ENCODE results near the gene CDPF1. TPM values are rescaled to one million over a fixed set of nuclear protein-coding genes. Genes with fewer than 3 reads are reported as not detected.
"Not testable (repeated sequence)": the region's sequence is repeated elsewhere in the genome, so short reads cannot be mapped to it uniquely, and the experiment has no call there.

The CDPF1 gene
- polyA plus RNA-seq, 1 experiment = 12.9 TPM

GRCh38 chr22:46269564-46269963 is 19.5 kb upstream of the CDPF1 start:
- Histone ChIP-seq H3K27me3 (ENCODE audit: control insufficient read depth, insufficient read depth, low read length) (no peaks in the 10 kb centered on the region), H3K4me3 (ENCODE audit: low read depth, low read length) (no peak overlapping the region), H3K36me3 (ENCODE audit: control insufficient read depth, insufficient read depth, low read length) (peaks cover 12% of the 10 kb centered on the region)
- TF ChIP-seq CTCF (IDR thresholded peaks at IDR 0.05; ENCODE audit: insufficient read depth, low read depth, low read length) = no peak
- POLR2A ChIA-PET = no interaction called here
- no peak for DNase-seq (ENCODE audit: low read depth)
- CTCF ChIA-PET = interaction anchor here (1.2 to 1.6 kb wide), 2 partner anchors 9 to 148 kb away, joined by 3 to 4 read pairs; no protein-coding TSS in a partner anchor

- no peak for TF ChIP-seq CTCF (IDR thresholded peaks at IDR 0.05; ENCODE audit: insufficient read depth, low read depth, low read length)
- peaks cover 3% of the 10 kb centered on the region for H3K27me3 ChIP-seq (ENCODE audit: control insufficient read depth, insufficient read depth, low read length)
- POLR2A ChIA-PET = no interaction called here
- H3K36me3 ChIP-seq (ENCODE audit: control insufficient read depth, insufficient read depth, low read length) = peaks cover under 1% of the 10 kb centered on the region; the same call in 1 of the 2 replicates
- peak within 1 kb of the TSS; percentile 92 for H3K4me3 ChIP-seq (ENCODE audit: low read depth, low read length)
- CTCF ChIA-PET = interaction anchor here (0.8 to 1.5 kb wide), 5 partner anchors 12 to 273 kb away, joined by 3 to 5 read pairs (median 3); no protein-coding TSS in a partner anchor
- DNase-seq (ENCODE audit: low read depth) = peak; percentile 12
Measured at GRCh38 chr22:46267431-46268279, 17.6 kb upstream of the CDPF1 start, which contains the start of gene TTC38. Gene TTC38, plus strand, starts transcription at chr22:46268008. Its CDS starts 32 bp downstream, at chr22:46268040.

GRCh38 chr22:46265627-46266026 is 15.5 kb upstream of the CDPF1 start:
- H3K36me3 ChIP-seq (ENCODE audit: control insufficient read depth, insufficient read depth, low read length); DNase-seq (ENCODE audit: low read depth); CTCF ChIA-PET; POLR2A ChIA-PET; H3K27me3 ChIP-seq (ENCODE audit: control insufficient read depth, insufficient read depth, low read length); H3K4me3 ChIP-seq (ENCODE audit: low read depth, low read length): not testable (repeated sequence)

- H3K27me3 ChIP-seq (ENCODE audit: control insufficient read depth, insufficient read depth, low read length); H3K36me3 ChIP-seq (ENCODE audit: control insufficient read depth, insufficient read depth, low read length); H3K4me3 ChIP-seq (ENCODE audit: low read depth, low read length); DNase-seq (ENCODE audit: low read depth); POLR2A ChIA-PET: not testable (repeated sequence)
- CTCF ChIA-PET = interaction anchor here (0.6 to 0.8 kb wide), 2 partner anchors 67 to 103 kb away, joined by 3 read pairs; no protein-coding TSS in a partner anchor
Measured at GRCh38 chr22:46264520-46264919, 14.4 kb upstream of the CDPF1 start.

GRCh38 chr22:46263216-46263590 is 13.1 kb upstream of the CDPF1 start, which contains the start of gene PKDREJ:
Gene PKDREJ, minus strand, starts transcription at chr22:46263343. Its CDS starts 21 bp downstream, at chr22:46263322.
- no peak for DNase-seq (ENCODE audit: low read depth)
- peaks cover 8% of the 10 kb centered on the region for H3K27me3 ChIP-seq (ENCODE audit: control insufficient read depth, insufficient read depth, low read length)
- H3K4me3 ChIP-seq (ENCODE audit: low read depth, low read length) = no peak within 1 kb of the TSS
- H3K36me3 ChIP-seq (ENCODE audit: control insufficient read depth, insufficient read depth, low read length) = no peaks in the 10 kb centered on the region
- no peak for TF ChIP-seq CTCF (IDR thresholded peaks at IDR 0.05; ENCODE audit: insufficient read depth, low read depth, low read length)
- ChIA-PET POLR2A (no interaction called here), CTCF (no interaction called here)

DNA sequence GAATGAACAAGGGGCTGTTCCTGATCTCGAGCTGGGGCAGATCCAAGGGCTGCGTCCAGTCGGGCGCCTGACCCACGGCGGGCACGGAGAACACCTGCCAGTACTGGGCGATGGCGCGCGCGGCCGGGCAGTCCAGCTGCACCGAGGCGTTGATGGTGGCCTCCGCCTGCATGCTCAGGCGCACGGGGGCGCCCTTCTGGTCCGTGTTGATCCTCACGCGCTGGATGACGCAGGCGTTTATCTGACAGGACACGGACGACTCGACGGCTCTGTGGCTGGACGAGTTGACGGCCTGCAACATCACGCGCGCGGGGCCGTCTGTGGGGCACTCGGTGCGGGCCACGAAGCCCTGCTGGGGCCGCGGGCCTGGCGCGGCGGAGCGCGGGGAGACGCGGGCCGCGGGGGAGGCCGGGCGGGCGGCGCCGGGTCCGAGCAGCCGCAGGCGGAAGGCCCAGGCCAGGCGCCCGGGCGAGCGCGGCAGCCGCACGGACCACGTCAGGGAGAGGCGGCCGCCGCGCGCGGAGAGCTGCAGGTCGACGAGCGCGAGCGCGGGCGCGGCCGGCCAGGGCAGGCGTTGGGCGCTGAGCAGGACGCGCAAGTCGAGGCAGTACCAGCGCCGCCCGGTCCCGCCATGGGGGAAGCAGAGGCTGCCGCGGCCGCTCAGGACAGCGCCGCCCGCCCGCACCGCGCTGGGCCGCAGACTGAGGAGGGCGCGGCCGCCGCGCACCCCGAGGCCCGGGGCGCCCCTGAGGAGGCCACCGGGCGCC is 12.5 kb upstream of the CDPF1 start:
- no peak for DNase-seq (ENCODE audit: low read depth)
- ChIA-PET CTCF (interaction anchor here (0.5 to 1.2 kb wide), 2 partner anchors 8 to 118 kb away, joined by 3 read pairs; no protein-coding TSS in a partner anchor), POLR2A (no interaction called here)
- Histone ChIP-seq H3K36me3 (ENCODE audit: control insufficient read depth, insufficient read depth, low read length) (no peaks in the 10 kb centered on the region), H3K4me3 (ENCODE audit: low read depth, low read length) (no peak overlapping the region), H3K27me3 (ENCODE audit: control insufficient read depth, insufficient read depth, low read length) (peaks cover 8% of the 10 kb centered on the region)
- TF ChIP-seq CTCF (IDR thresholded peaks at IDR 0.05; ENCODE audit: insufficient read depth, low read depth, low read length) = peak; percentile 38

Measured in BJ (cell line).